NCI-H82 (cell line): ENCODE measurements around the gene HAND1.

Experiments
- DNase-seq: peaks from one replicate; lab custom pipeline; 2025; lab: John Stamatoyannopoulos, UW

HAND1 gene

DNA sequence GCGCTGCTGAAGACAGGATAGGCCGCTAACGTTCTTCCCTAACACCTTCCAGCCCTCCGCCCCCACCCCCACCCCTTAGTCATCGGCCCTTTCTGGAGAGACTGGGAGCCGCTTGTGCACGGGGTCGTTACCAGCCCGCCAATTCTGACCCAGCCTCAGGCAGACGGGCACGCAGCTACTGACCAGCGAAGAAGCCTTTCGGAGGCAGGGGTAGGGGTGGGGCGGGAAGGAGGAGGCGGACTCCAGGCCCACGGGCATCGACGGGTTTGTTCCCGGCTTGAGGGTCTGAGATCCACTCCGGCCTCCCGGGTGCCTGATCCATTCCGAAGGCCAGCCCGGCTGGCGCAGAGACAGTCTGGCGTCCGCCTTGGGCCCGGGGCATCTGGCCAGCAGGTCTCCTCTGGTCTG is 729 bp upstream of the HAND1 start:
- DNase-seq = no peak

DNA sequence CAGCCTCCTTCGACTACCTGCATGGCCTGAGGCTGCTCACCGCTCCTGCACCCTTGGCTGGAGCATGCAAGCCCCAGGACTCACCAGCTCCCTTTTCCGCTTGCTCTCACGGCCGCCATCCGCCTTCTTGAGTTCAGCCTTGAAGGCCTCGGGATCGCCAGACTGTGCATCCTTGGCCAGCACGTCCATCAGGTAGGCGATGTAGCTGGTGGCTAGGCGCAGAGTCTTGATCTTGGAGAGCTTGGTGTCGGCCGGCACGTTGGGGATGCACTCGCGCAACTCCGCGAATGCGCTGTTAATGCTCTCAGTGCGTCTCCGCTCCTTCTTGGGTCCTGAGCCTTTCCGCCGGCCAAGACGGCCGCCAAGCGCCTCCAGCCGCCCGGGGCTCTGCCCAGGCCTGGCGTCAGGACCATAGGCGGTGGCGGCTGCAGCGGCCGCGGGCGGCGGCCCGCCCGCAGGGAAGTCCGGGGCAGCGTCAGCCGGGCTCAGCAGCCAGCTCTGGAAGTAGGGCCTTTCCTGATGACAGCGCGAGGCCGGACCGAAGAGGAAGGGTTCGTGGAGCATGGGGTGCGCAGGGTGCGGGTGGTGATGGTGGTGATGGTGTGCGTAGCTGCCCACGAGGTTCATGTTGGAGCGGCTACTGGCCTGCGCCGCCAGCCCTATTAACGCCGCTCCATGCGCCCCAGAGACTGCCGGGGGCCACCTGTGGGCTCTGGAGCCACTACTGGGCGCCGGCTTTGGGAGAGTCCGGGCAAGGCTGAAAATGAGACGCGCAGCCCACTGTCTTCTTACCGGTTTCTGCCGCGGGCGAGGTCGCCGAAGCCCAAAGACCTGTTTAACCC is 424 bp downstream of the HAND1 start:
- DNase-seq = peak; percentile 50

DNA sequence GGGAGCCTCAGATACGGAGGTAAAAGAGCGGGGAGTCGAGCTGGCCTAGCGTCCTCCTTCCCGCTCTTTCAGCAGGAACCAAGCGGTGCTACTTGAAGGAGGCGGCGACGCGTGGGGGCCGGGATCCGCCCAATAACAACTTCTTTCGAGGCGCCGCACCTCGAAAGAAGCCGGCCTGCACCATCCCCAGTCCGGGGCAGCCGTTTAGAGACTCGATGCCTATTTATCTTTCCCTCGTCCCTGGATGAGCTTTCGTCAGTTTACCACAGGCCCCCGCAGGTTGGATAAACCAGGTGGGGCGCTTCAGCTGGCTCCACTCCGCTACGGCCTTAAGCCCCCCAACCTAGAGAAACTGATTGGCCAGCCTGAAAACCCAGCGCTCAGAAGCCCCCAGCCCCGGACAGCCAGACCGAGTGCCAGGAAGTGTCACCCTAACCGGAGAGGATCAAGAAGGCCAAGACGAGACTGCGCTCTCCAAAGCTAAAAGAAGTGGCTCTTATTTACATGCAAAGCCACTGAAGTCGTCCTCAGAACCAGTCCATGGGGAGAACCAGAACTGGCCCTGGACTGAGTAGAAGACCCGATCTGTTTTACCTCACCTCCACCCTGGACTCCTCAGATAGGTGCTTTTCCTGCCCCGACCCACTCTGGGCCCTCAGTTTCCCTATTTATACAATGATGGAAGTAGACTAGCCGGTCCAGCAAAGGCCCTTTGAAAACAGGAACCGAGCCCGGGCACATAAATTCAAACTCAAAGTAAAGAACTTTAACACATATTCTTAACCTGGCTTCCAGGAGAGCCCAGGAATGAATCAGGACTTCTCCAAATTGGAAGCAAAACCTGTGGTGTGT is 1.4 kb downstream of the HAND1 start:
- DNase-seq = peak; percentile 15

DNA sequence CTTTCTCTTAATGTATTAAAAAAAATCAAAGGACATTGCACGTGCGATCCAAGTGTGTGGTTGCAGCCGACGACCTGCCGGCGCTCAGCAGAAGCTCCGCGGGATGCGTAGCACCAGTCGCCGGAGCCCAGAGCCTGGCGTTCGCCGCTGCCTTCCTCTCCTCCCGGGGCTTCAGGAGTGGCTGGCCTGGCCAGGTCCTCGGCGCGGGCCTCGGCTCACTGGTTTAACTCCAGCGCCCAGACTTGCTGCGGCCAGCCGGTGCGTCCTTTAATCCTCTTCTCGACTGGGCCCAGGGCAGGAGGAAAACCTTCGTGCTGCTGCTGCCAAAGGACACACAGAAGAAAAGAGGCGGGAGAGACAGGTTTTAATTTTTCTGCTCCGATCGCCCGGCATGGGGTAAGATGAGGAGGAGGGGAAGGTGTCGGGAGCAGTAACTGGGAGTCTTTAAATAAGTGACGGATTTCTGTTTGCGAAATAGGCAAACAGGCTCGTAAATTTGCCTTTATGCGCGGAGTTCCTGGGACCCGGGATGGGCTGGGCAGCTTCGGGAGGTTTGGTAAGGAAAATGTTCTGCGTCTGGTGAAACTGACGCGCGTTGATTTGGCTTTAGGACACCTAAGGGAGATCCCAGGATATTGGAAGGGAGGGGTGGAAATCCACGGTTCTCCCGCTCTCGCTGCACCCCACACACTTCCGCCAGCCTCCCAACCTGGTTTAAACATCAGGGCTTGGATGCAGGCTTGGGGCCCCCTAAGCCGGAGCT is 2.3 kb downstream of the HAND1 start:
- peak; percentile 72 for DNase-seq

DNA sequence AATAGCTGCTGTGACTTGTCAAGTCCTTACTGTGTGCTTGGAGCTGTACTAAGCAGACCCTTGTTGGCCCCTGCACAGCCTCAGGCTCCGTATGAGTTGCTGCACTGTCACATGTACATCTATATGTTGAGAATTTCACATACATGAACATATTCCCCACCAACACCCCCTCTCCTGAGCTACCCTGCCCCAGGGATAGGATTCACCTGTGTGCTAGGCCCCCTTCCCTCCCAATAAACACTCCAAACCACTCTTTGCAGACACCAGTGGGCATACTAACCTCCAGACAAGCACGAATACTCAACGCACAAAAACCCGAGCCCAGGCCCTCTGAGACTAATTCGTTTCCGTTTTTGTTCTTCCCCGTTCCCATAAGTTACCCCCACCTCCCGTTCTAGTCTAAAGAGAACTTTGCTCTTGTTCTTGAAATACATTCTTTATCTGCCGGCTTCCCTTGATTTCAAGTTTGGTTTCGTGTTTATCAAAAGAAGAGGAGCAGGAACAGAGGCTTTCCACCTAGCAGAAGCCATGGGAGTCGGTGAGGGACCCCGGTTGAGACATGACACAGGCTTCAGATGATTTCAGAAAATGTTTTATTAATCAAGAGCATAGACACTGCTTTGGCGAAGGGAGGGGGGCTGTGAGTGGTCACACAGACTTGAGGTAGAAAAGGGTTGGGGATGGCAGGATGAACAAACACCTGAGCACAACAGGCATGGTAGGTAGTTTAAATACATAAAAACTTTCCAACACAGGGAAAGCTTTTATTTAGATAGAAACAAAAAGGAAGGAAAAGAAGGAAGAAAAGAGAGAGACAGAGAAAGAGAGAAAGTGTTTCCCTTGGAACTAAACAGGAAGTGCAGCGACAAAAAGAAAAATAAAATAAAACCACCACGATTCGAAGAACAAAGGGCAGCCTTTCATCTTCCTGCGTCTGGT is 3.4 kb downstream of the HAND1 start:
- DNase-seq = no peak

DNA sequence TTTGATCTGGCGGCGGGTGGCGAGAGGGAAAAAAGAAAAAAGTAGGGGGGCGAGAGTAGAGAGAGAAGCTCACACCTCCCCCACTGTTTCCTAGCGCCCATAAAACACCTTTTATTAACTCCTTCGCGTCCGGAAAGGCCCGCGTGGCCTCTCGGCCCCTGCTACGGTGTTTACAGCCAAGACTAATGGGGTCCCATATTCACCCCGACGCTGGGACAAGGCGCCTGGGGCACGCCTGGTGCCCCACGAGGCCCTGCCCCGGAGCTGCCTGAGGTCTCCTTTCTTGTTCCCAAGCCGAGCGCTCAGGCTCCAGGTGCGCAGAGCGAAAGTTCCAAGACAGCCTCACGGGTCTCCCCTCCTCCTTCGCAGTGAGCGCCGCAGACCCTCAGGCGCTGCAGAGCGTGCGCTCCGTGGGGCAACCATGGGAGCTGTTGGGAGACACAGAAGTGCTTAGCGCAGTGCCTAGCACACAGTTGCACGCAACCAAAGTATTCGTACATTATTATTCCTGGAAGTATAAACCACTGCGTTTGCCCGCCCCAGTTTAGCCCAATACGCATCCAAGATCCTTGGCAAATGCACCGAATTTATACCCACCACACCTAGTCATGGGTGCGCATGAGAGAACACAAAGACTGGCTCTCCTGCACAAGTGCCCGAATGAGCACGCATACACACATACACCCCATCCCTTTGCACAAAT is 4.3 kb downstream of the HAND1 start:
- no peak for DNase-seq

DNA sequence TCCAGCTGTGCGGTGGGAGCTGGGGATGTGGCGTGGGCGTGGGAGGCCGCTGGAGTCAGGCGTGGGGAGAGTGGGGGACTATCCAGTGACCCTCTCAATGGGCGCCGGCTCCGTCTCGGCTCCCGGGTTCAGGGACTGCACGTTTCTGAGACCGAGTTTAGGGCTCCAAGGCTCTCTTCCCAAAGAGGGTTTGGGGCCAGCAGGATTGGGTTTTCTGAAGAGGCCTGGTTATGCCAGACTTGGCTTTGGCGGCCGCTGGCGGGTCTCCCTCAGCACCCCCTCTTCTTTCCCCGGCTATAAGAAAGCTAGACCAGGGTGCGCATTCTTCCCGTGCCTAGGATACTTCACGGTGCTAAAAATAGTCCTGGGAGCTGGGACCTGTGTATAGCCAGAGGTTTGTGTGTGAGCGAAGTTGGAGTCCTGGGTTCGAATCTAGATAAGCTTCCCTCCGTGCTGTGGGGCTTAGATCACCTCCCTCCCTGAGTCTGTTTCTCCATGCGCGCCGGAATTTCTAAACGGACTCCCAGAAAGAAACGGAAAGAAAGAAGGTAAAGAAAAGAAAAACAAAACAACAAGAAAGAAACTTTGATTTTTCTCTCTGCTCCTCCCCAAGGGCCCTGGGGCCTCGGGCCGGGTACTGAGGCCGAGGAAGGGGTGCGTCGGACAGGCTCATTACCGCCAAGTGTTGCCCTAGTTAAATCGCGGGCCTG is 5.0 kb downstream of the HAND1 start:
- no peak for DNase-seq

DNA sequence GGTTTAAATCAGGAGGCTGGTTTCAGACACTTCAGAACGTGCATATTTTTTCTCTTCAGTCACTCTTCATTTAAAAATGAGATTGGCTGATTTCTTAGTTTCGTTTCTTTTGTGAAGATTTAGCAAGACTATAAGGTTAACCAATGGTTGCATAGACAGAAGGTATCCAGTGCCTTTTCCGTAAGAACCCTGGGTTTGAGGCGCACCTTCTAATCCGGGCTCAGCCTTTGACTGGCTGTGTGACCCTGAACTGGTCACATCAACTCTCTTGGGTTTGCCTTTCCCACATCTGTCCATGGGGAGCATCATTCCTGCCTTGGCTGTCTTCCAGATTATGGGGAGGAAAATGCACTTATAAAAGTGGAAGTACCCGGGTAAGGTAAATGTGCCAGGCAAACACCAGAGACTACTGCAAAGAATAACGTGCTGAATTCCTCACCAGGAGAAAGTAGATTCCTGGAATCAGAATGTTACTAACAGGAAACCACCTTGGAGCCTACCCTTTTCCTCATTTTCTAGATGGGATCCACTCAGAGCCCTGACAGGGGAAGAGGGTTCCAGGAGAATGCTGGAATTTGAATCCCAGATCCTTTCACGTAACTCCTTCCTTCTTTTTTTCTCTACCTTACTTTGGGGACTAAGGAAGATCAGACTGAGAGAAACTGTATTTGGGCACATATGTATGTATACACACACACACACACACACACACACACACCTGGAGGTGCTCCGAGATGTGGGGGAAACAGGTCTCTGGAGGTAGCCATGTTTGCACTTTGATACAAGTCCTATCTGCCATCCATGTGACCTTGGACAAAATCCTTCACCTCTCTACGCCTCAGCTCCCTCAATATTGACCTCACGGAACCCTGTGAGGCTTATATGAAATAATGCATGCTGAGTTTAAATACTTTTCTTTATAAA is 6.8 kb downstream of the HAND1 start:
- peak; percentile 8 for DNase-seq

DNA sequence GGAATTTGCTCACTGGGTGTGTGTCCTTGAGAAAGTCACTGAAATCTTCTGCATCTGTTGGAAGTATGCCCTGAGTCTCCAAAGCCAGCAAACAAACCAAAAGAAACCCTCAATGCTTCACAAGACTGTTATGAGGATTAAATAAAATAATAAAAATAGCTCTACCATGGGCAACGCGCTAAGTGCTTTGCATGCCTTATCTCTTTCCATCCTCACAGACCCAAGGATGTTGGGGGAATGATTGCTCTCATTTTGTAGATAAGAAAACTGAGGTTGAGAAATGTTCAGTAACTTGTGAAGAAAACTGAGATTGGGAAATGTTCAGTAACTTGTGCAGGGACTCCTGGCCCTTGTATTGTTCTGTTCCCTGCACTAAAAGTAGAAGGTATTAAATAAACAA is 7.9 kb downstream of the HAND1 start:
- DNase-seq = no peak

DNA sequence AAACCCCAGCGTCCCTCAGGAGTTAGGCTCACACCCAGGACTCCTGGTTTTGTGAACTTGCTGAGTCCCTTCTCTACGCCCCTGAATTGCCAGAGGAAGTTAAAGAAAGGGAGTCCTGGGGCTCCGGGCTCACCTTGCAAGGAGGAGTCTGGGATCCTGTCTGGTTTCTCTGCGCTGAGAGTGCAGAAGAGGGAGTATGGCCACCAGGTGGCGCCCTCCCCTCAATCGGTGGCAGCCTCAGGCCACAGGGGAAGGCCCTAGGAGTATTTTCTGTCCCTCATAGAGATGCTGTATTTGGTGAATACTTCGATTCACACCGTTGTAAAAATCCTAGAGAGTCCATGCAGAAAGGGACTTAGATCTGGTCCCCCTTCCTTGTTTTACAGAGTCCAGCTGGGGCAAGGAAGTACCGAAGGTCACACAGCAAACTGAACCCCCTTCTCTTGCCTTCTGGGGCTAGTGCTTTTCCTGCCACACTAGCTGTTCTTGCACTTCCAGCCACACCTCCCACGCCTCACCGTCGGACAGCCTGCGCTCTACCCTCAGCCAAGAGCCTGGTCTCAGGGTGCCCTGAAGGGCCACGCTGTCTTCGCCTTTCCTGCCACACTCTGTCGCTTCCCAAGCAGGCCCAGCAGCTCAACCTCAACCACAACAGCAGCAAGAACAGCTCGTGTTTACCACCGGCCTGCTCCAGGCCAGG is 10.2 kb downstream of the HAND1 start:
- DNase-seq = peak; percentile 79

DNA sequence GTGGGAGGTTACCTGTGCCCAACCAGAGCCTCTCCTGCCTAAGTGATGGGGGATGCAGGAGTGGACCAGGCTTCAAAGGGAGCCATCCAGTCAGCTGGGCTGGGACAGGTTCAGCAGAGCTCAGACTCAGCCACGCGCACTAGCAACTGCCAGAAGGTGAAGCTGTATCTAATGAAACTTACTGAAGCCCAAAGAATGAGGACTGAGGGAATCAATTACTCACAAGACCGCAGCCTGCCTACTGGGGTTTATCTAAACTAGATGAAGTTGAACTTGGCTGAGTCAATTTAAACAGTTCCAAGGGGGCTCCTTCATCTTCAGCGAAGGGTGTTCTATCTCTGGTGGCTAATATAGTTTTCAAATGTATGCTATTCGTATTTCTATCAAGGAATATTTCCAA is 11.4 kb downstream of the HAND1 start:
- no peak for DNase-seq

DNA sequence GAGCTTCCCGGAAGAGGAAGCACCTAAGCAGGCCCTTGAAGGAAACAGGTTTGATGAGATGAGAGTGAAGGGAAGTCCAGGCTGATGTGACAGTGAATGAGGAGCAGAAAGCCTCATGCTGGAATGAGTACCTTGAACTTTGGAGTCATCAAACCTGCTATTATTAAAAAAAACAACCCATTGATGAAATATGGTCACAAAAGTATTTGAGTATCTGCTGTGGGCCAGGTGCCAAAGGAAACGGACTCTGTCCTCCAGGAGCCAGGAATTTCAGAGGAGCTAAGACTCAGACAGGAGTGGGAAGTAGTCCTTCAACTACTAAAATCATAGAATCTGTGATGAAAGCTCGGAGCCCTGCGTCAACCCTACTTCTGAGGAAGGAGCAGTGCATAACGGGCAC is 11.9 kb downstream of the HAND1 start:
- no peak for DNase-seq

DNA sequence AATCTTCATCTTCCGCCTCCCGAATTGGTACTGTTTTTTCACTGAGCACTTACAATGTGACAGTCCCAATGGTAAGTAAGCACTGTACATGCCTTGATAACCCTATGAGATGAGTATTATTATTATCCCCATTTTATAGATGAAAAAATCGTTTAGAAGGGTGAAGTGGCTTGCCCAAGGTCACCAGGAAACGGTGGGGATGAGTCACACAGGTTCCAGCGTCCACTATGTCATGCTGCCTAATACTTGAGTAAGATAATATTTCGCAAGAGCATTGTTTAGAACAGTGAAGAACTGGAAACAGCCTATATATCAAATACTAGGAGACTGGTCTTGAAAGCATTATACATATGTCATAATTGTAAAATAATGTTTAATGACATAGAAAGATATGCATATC is 12.9 kb downstream of the HAND1 start:
- no peak for DNase-seq

DNA sequence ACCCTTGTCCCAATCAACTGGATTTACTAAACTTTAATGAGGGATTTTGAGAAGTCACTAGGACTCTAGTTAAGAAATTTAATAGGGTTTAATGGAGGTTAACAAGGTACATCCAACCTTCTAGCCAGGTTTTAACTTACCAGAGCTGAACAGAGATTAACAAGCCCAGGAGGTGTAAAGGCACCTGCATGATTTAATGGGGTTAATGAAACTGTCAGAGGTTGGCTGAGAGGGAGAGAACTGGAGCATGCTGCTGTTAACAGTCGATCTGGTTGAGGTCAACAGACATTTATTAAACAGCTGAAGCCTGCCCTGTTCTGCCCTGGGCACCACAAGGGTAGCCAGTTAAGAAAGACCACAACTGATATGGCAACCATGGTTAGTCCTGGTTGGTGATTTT is 13.6 kb downstream of the HAND1 start:
- DNase-seq = no peak

DNA sequence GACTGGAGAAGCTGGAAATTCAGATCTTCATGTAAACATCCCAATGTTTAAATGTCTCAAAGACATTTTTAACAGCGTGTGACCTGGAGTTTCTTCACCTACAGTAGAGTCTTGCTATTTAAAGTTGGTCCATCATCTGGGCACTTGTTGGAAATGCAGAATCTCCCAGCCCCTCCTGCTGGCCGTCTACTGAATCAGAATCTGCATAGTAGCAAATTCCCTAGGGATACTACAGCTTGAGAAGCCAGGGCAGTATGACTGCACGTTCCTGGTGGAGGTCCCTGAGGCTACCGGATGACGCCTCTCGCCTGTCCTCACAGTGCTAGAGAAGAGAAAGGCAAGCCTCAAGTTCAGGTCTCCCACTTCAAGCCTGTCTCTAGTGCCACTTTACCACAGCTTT is 16.5 kb downstream of the HAND1 start:
- DNase-seq = peak; percentile 69

DNA sequence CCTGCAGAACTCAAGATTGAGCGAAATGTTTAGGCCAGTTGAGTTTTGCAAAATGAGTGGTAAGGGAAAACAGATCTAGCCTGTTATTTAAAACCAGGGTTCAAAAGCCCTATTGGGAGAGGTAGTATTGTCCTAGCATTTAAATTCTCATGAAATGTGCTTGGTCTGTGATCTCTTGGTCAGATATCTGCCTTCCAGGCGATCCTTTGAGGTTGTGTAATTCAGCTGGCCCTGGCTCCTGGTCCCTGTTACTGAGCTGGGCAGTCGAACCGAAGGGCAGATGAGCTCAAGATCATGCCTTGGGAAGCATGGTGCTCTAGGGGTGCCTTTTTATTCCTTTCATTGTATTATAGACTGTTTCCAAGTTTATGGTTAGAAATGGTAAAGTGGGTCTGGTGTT is 17.9 kb downstream of the HAND1 start:
- no peak for DNase-seq

DNA sequence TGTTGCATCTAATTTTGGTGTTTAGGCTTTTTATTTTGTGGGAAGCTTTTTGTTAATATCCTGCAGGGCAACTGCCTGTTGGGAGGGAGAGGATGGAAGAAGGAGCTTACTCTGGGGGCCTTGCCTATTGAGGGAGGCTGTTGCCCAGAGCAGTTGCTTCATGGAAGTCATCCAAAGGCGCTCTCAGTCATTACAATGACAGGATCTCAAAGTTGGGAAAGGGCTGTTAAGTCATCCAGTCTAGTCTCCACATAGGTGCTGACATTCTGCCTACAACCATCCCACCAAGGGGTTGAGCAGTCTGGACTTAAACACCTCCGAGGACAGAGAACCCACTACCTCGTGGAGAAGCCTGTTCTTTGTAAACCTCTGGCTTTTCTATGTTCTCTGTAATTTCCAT is 19.0 kb downstream of the HAND1 start:
- DNase-seq = no peak

DNA sequence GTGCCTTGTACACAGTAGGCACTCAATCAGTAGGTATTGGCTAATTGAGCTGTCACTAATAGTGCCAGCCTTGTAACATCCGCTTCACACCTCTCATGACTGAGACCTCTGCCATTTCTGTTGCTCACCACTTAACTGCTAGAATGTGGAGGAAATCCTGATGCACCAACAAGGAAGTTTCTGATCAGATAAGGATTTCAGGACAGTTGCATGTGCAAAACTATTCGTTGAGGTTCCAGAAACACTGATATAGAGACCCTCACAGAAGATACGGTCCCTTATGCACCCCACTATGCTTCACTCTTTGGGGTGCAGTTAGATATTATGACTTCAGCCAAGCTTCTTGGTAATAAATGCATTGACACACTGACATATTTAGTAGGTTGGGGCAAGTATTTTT is 21.5 kb downstream of the HAND1 start:
- no peak for DNase-seq
